H1 (cell line): ENCODE data around the gene CCNY.

Source experiments
- EP300 ChIP-seq, 2 experiments: IDR thresholded peaks; 1 replicate in 1 of 2; 2 replicates in 1 of 2; pipeline ENCODE4 v1.6.1; 2011 to 2012; ENCODE audit warnings: low read depth in 2 of 2, low read length in 2 of 2, mild to moderate bottlenecking in 2 of 2, borderline replicate concordance in 1 of 2, inconsistent platforms in 1 of 2, moderate library complexity in 1 of 2
- EZH2 ChIP-seq: fragments of 200-600 bp; sonication (generic); IDR thresholded peaks from 2 replicates; pipeline ENCODE4 v1.7.1; 2012; ENCODE audit warnings: low read depth, mild to moderate bottlenecking, moderate library complexity, low read length, inconsistent platforms; ENCODE audit not compliant: severe bottlenecking
- KDM4A ChIP-seq: IDR thresholded peaks from one replicate; pipeline ENCODE4 v1.7.1; 2012; ENCODE audit warnings: low read depth, mild to moderate bottlenecking, moderate library complexity, low read length, inconsistent platforms; ENCODE audit not compliant: severe bottlenecking
- POLR2A ChIP-seq, 2 experiments: IDR thresholded peaks; 1 replicate in 1 of 2; 2 replicates in 1 of 2; pipeline ENCODE4 v1.6.1; 2011; ENCODE audit warnings: low read depth in 2 of 2, low read length in 2 of 2, mild to moderate bottlenecking in 2 of 2; ENCODE audit errors: control extremely low read depth in 1 of 2
- TAF1 ChIP-seq: IDR thresholded peaks from 2 replicates; pipeline ENCODE4 v1.6.1; 2011; ENCODE audit warnings: mild to moderate bottlenecking, low read depth, low read length
- TEAD4 ChIP-seq: IDR thresholded peaks from 2 replicates; pipeline ENCODE4 v1.6.1; 2012; ENCODE audit warnings: low read depth, low read length, inconsistent platforms, mixed read lengths
- TF ChIP-seq, protein P1 (sequence below), 3 experiments: IDR thresholded peaks; 1 replicate in 2 of 3; 2 replicates in 1 of 3; pipeline versions ENCODE4 v1.5.1 to v1.6.1; 2011; ENCODE audit warnings: low read length in 3 of 3, mild to moderate bottlenecking in 3 of 3, inconsistent platforms in 2 of 3, low read depth in 1 of 3, moderate library complexity in 1 of 3; ENCODE audit not compliant: insufficient read depth in 1 of 3; ENCODE audit errors: control extremely low read depth in 1 of 3
- TF ChIP-seq, protein P2 (sequence below): IDR thresholded peaks from 2 replicates; pipeline ENCODE4 v1.6.1; 2011; ENCODE audit warnings: low read length, improper control_type of control experiment

DNA sequence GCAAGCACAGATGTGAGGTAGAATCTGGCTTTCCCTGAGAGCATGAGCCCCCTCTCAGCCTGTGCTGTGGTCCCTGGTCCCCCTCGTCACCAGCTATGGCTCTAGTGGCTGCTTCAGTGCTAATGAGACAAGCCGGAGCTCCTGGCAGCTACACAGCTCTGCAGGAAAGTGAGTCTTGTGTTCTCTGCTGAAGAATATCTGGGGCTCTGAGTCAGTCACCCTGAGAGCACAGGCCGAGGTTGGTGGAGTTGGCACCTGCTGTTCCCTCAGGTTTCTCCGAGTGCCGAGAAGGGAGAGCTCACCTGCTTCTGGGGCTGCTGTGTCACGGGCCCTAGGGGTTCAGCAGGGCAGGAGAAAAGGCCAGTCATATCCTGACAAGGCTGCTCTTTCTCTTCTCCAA lies 231.6 kb downstream of the CCNY start:
- TF ChIP-seq, protein P1, sequence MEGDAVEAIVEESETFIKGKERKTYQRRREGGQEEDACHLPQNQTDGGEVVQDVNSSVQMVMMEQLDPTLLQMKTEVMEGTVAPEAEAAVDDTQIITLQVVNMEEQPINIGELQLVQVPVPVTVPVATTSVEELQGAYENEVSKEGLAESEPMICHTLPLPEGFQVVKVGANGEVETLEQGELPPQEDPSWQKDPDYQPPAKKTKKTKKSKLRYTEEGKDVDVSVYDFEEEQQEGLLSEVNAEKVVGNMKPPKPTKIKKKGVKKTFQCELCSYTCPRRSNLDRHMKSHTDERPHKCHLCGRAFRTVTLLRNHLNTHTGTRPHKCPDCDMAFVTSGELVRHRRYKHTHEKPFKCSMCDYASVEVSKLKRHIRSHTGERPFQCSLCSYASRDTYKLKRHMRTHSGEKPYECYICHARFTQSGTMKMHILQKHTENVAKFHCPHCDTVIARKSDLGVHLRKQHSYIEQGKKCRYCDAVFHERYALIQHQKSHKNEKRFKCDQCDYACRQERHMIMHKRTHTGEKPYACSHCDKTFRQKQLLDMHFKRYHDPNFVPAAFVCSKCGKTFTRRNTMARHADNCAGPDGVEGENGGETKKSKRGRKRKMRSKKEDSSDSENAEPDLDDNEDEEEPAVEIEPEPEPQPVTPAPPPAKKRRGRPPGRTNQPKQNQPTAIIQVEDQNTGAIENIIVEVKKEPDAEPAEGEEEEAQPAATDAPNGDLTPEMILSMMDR (IDR thresholded peaks at IDR 0.05; ENCODE audit: control extremely low read depth in 1 of 3, insufficient read depth in 1 of 3, low read depth in 1 of 3, low read length in 3 of 3), result no peak
- no peak for TF ChIP-seq TEAD4
- no peak for TF ChIP-seq KDM4A
- TF ChIP-seq, protein P2, sequence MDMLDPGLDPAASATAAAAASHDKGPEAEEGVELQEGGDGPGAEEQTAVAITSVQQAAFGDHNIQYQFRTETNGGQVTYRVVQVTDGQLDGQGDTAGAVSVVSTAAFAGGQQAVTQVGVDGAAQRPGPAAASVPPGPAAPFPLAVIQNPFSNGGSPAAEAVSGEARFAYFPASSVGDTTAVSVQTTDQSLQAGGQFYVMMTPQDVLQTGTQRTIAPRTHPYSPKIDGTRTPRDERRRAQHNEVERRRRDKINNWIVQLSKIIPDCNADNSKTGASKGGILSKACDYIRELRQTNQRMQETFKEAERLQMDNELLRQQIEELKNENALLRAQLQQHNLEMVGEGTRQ, result no peak
- no peak for TF ChIP-seq POLR2A (IDR thresholded peaks at IDR 0.05; ENCODE audit: control extremely low read depth in 1 of 2, low read depth in 2 of 2, low read length in 2 of 2)
- TF ChIP-seq EP300 (IDR thresholded peaks at IDR 0.05; ENCODE audit: borderline replicate concordance in 1 of 2, low read depth in 2 of 2, low read length in 2 of 2), result no peak
- TF ChIP-seq EZH2, result no peak
- TF ChIP-seq TAF1, result no peak
